Caco-2 (cell line): ENCODE results near the gene DLG1. TPM values are rescaled to one million over a fixed set of nuclear protein-coding genes. Genes with fewer than 3 reads are reported as not detected.

Experiments used
- BruUV-seq: library from RNA; stranded (reverse); fragments of 400-500 nt; replicated peaks from 2 replicates; lab custom pipeline; 2021; lab: Mats Ljungman, UMichigan
- CTCF ChIA-PET: fragments of 300-600 bp; sonication (Branson Sonifier 250); formaldehyde crosslinking; loops from one replicate; lab custom pipeline; 2022; ENCODE audit warnings: antibody characterized with exemption; lab: Charles Lee
- POLR2A ChIA-PET: fragments of 300-600 bp; sonication (Branson Sonifier 250); formaldehyde crosslinking; loops from one replicate; lab custom pipeline; 2022; ENCODE audit warnings: antibody characterized with exemption; lab: Charles Lee
- DNase-seq, 2 experiments: peaks; one replicate each; pipeline versions ENCODE4 v3.0.0 to v3.0.0-alpha.2; 2020 to 2022
- H3K27me3 ChIP-seq: replicated peaks from 2 replicates; pipeline ENCODE4 v1.6.0; 2011; ENCODE audit warnings: low read length; ENCODE audit not compliant: control insufficient read depth, insufficient read depth
- H3K36me3 ChIP-seq: 2 replicates; pipeline ENCODE4 v1.5.1; 2011; ENCODE audit warnings: low read length; ENCODE audit not compliant: control insufficient read depth, insufficient read depth
- H3K4me1 ChIP-seq: fragments of 250-450 bp; sonication (Bioruptor Pico); 2 replicates; pipeline ENCODE4 v1.5.1; 2020; ENCODE audit warnings: mild to moderate bottlenecking
- H3K4me3 ChIP-seq: 2 replicates; pipeline ENCODE4 v1.5.1; 2011; ENCODE audit warnings: low read depth, mild to moderate bottlenecking, control low read depth, low read length
- H3K9me3 ChIP-seq: fragments of 250-450 bp; sonication (Bioruptor Pico); 2 replicates; pipeline ENCODE4 v1.5.1; 2020; ENCODE audit warnings: mild to moderate bottlenecking, moderate library complexity
- H3K27ac Mint-ChIP-seq: one replicate; pipeline ENCODE4 v1.8.0; 2022; ENCODE audit warnings: mixed read lengths; ENCODE audit not compliant: unreplicated experiment
- H3K27me3 Mint-ChIP-seq: one replicate; pipeline ENCODE4 v1.8.0; 2022; ENCODE audit warnings: mixed read lengths; ENCODE audit not compliant: insufficient read depth, unreplicated experiment
- H3K36me3 Mint-ChIP-seq: one replicate; pipeline ENCODE4 v1.8.0; 2022; ENCODE audit warnings: mild to moderate bottlenecking, mixed read lengths; ENCODE audit not compliant: insufficient read depth, unreplicated experiment
- H3K4me1 Mint-ChIP-seq: one replicate; pipeline ENCODE4 v1.8.0; 2022; ENCODE audit warnings: low read depth, mixed read lengths; ENCODE audit not compliant: unreplicated experiment
- H3K4me3 Mint-ChIP-seq: one replicate; pipeline ENCODE4 v1.8.0; 2022; ENCODE audit warnings: mild to moderate bottlenecking, moderate library complexity, mixed read lengths; ENCODE audit not compliant: unreplicated experiment
- H3K9me3 Mint-ChIP-seq: one replicate; pipeline ENCODE4 v1.8.0; 2022; ENCODE audit warnings: mixed read lengths; ENCODE audit not compliant: unreplicated experiment
- CTCF ChIP-seq, 2 experiments: fragments of 200-600 bp in 1 of 2; IDR thresholded peaks; 1 replicate in 1 of 2; 2 replicates in 1 of 2; pipeline versions ENCODE4 v1.5.1 to v1.8.0; 2011 to 2022; ENCODE audit warnings: antibody characterized with exemption in 1 of 2, control low read depth in 1 of 2, inconsistent platforms in 1 of 2, low read depth in 1 of 2, low read length in 1 of 2, mild to moderate bottlenecking in 1 of 2, moderate library complexity in 1 of 2; ENCODE audit not compliant: insufficient read depth in 1 of 2, severe bottlenecking in 1 of 2, unreplicated experiment in 1 of 2
- intact Hi-C: fragments of 100-400 bp; cut with micrococcal nuclease; formaldehyde crosslinking; loops from one replicate; pipeline ENCODE4 v1.10.0; 2022; ENCODE audit not compliant: unreplicated experiment
- total RNA-seq: library from RNA; stranded (reverse); gene quantifications from 2 replicates; pipeline ENCODE4 v1.2.3, GENCODE V29; 2022

Gene DLG1
- total RNA-seq, 1 experiment from 2014 or later = 167 TPM

DNA sequence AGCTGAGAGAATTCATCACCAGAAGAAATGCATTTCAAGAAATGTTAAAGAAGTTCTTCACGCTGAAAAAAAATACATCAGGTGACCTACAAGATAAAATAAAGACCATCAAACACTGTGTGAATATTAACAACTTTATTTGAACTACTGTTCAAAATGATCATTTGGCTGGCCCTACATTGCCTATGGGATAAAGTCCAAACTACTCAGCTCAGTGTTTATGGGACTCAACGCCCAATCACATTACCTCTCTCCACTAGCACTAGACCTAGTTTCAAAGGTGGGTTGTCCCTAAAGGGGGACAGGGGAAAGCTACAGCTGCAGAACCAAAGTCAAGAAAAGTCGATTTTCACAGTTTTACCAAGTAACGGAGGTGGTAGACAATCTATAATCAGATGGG lies 62.0 kb downstream of the DLG1 start:
- Mint-ChIP-seq H3K27me3 (no peaks in the 10 kb centered on the region), H3K36me3 (peaks cover 54% of the 10 kb centered on the region), H3K9me3 (peaks cover 27% of the 10 kb centered on the region), H3K4me3 (peak overlapping the region; percentile 11), H3K27ac (no peak overlapping the region), H3K4me1 (peaks cover 25% of the 10 kb centered on the region)
- no peak for TF ChIP-seq CTCF (IDR thresholded peaks at IDR 0.05; ENCODE audit: insufficient read depth in 1 of 2, low read depth in 1 of 2, low read length in 1 of 2, severe bottlenecking in 1 of 2, unreplicated experiment in 1 of 2)
- Histone ChIP-seq H3K36me3 (no peaks in the 10 kb centered on the region), H3K27me3 (no peaks in the 10 kb centered on the region), H3K9me3 (peaks cover 11% of the 10 kb centered on the region), H3K4me1 (peaks cover 15% of the 10 kb centered on the region; the same call in 1 of the 2 replicates), H3K4me3 (no peak overlapping the region)
- ChIA-PET POLR2A (no interaction called here), CTCF (no interaction called here)
- intact Hi-C loops = no loop called here
- no peak for DNase-seq
- no TSS peak for BruUV-seq

GRCh38 chr3:197234947-197235914 lies 63.2 kb downstream of the DLG1 start:
- ChIA-PET POLR2A (no interaction called here), CTCF (no interaction called here)
- Histone ChIP-seq H3K36me3 (no peaks in the 10 kb centered on the region), H3K4me1 (peaks cover 25% of the 10 kb centered on the region), H3K27me3 (no peaks in the 10 kb centered on the region), H3K9me3 (peaks cover 11% of the 10 kb centered on the region; the same call in 1 of the 2 replicates), H3K4me3 (no peak overlapping the region)
- no peak for DNase-seq
- Mint-ChIP-seq H3K9me3 (peaks cover 18% of the 10 kb centered on the region), H3K36me3 (peaks cover 46% of the 10 kb centered on the region), H3K27me3 (no peaks in the 10 kb centered on the region), H3K27ac (peak overlapping the region; percentile 19), H3K4me3 (no peak overlapping the region), H3K4me1 (peaks cover 18% of the 10 kb centered on the region)
- BruUV-seq = no TSS peak
- TF ChIP-seq CTCF (IDR thresholded peaks at IDR 0.05; ENCODE audit: insufficient read depth in 1 of 2, low read depth in 1 of 2, low read length in 1 of 2, severe bottlenecking in 1 of 2, unreplicated experiment in 1 of 2) = no peak
- intact Hi-C loops = no loop called here

- CTCF ChIA-PET = no interaction called here
- no peak for DNase-seq
- H3K4me1 Mint-ChIP-seq = peaks cover 2% of the 10 kb centered on the region
- intact Hi-C loops = no loop called here
- Histone ChIP-seq H3K4me3 (no peak overlapping the region), H3K9me3 (0 out of 2 replicates have a peak, but pooled peaks cover 5% of the 10 kb centered on the region), H3K27me3 (no peaks in the 10 kb centered on the region), H3K36me3 (no peaks in the 10 kb centered on the region), H3K4me1 (peaks cover 28% of the 10 kb centered on the region)
- no peaks in the 10 kb centered on the region for H3K27me3 Mint-ChIP-seq
- H3K27ac Mint-ChIP-seq = no peak overlapping the region
- no peaks in the 10 kb centered on the region for H3K9me3 Mint-ChIP-seq
- BruUV-seq = no TSS peak
- H3K36me3 Mint-ChIP-seq = peaks cover 33% of the 10 kb centered on the region
- TF ChIP-seq CTCF (IDR thresholded peaks at IDR 0.05; ENCODE audit: insufficient read depth in 1 of 2, low read depth in 1 of 2, low read length in 1 of 2, severe bottlenecking in 1 of 2, unreplicated experiment in 1 of 2) = no peak
- POLR2A ChIA-PET = no interaction called here
- H3K4me3 Mint-ChIP-seq = no peak overlapping the region
Observed at GRCh38 chr3:197231321-197231720, 67.1 kb downstream of the DLG1 start.
